Loucy (cell line): ENCODE measurements around the gene UBFD1.
"Not testable (repeated sequence)": the region's sequence is repeated elsewhere in the genome, so short reads cannot be mapped to it uniquely, and the experiment has no call there.

Experiments used
- H2AFZ ChIP-seq: fragments of 200-600 bp; sonication (generic); 2 replicates; pipeline ENCODE4 v1.6.0; 2016; ENCODE audit warnings: antibody characterized with exemption, mild to moderate bottlenecking, low read length, moderate library complexity
- H3F3A ChIP-seq: fragments of 200-600 bp; 2 replicates; pipeline ENCODE4 v1.6.0; 2016; ENCODE audit warnings: antibody characterized with exemption, low read depth, mild to moderate bottlenecking
- H3K27me3 ChIP-seq: fragments of 200-600 bp; sonication (generic); 2 replicates; pipeline ENCODE4 v1.6.1; 2014; ENCODE audit warnings: low read length, mild to moderate bottlenecking; ENCODE audit not compliant: insufficient read depth, poor library complexity, severe bottlenecking
- H3K36me3 ChIP-seq: fragments of 200-600 bp; sonication (generic); 2 replicates; pipeline ENCODE4 v1.6.1; 2016; ENCODE audit warnings: low read length; ENCODE audit not compliant: insufficient read depth
- H3K4me1 ChIP-seq: fragments of 200-600 bp; sonication (generic); 2 replicates; pipeline ENCODE4 v1.5.1; 2014; ENCODE audit warnings: low read length, mild to moderate bottlenecking; ENCODE audit not compliant: insufficient read depth, poor library complexity, severe bottlenecking
- H3K4me2 ChIP-seq: fragments of 200-600 bp; sonication (generic); 2 replicates; pipeline ENCODE4 v1.6.0; 2014; ENCODE audit warnings: antibody characterized with exemption, low read length, low read depth, mild to moderate bottlenecking; ENCODE audit not compliant: poor library complexity, severe bottlenecking
- H3K4me3 ChIP-seq: fragments of 200-600 bp; sonication (generic); 2 replicates; pipeline ENCODE4 v1.5.1; 2014; ENCODE audit warnings: low read length, mild to moderate bottlenecking, mixed read lengths; ENCODE audit not compliant: poor library complexity, severe bottlenecking
- H3K79me2 ChIP-seq: fragments of 200-600 bp; sonication (generic); 2 replicates; pipeline ENCODE4 v1.6.1; 2014; ENCODE audit warnings: low read length; ENCODE audit not compliant: insufficient read depth
- H3K9ac ChIP-seq: fragments of 200-600 bp; sonication (generic); 2 replicates; pipeline ENCODE4 v1.6.0; 2014; ENCODE audit warnings: mild to moderate bottlenecking, low read depth, low read length, moderate library complexity; ENCODE audit not compliant: poor library complexity, severe bottlenecking
- H3K9me2 ChIP-seq: fragments of 200-600 bp; sonication (generic); replicated peaks from 2 replicates; pipeline ENCODE4 v1.6.1; 2016; ENCODE audit warnings: low read depth, low read length, mixed read lengths
- H3K9me3 ChIP-seq: fragments of 200-600 bp; sonication (generic); 2 replicates; pipeline ENCODE4 v1.6.1; 2014; ENCODE audit warnings: mild to moderate bottlenecking, antibody characterized with exemption, low read length, low read depth; ENCODE audit not compliant: insufficient read depth
- H4K20me1 ChIP-seq: fragments of 200-600 bp; sonication (generic); 2 replicates; pipeline ENCODE4 v1.6.0; 2014; ENCODE audit warnings: antibody characterized with exemption, low read length, mild to moderate bottlenecking; ENCODE audit not compliant: insufficient read depth, poor library complexity, severe bottlenecking
- EZH2phosphoT487 ChIP-seq: fragments of 200-600 bp; IDR thresholded peaks from 2 replicates; pipeline ENCODE4 v1.6.1; 2018; ENCODE audit warnings: antibody characterized with exemption, mild to moderate bottlenecking, moderate library complexity, borderline replicate concordance
- TF ChIP-seq, protein P1 (sequence below): fragments of 200-600 bp; sonication (generic); conservative IDR thresholded peaks from 2 replicates; pipeline ENCODE4 v1.5.1; 2014; ENCODE audit warnings: mild to moderate bottlenecking, antibody characterized with exemption, low read length

UBFD1 gene

GRCh38 chr16:23579371-23579770, 21.8 kb downstream of the UBFD1 start:
- Histone ChIP-seq H3K27me3 (no peaks in the 10 kb centered on the region), H3K4me3 (no peak overlapping the region), H2AFZ (no peak overlapping the region), H3K4me2 (no peak overlapping the region), H3K9me2 (no peaks in the 10 kb centered on the region), H3F3A (no peaks in the 10 kb centered on the region), H3K4me1 (no peaks in the 10 kb centered on the region), H3K36me3 (peaks cover 34% of the 10 kb centered on the region), H4K20me1 (no peaks in the 10 kb centered on the region), H3K9ac (no peak overlapping the region), H3K9me3 (no peaks in the 10 kb centered on the region), H3K79me2 (no peaks in the 10 kb centered on the region)
- TF ChIP-seq EZH2phosphoT487 = no peak
- TF ChIP-seq, protein P1, sequence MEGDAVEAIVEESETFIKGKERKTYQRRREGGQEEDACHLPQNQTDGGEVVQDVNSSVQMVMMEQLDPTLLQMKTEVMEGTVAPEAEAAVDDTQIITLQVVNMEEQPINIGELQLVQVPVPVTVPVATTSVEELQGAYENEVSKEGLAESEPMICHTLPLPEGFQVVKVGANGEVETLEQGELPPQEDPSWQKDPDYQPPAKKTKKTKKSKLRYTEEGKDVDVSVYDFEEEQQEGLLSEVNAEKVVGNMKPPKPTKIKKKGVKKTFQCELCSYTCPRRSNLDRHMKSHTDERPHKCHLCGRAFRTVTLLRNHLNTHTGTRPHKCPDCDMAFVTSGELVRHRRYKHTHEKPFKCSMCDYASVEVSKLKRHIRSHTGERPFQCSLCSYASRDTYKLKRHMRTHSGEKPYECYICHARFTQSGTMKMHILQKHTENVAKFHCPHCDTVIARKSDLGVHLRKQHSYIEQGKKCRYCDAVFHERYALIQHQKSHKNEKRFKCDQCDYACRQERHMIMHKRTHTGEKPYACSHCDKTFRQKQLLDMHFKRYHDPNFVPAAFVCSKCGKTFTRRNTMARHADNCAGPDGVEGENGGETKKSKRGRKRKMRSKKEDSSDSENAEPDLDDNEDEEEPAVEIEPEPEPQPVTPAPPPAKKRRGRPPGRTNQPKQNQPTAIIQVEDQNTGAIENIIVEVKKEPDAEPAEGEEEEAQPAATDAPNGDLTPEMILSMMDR = no peak

- Histone ChIP-seq H3K36me3 (peaks cover 44% of the 10 kb centered on the region), H3K4me2 (no peak overlapping the region), H3K27me3 (no peaks in the 10 kb centered on the region), H3F3A (no peaks in the 10 kb centered on the region), H3K4me1 (no peaks in the 10 kb centered on the region), H4K20me1 (no peaks in the 10 kb centered on the region), H3K79me2 (no peaks in the 10 kb centered on the region), H3K9ac (no peak overlapping the region), H2AFZ (no peak overlapping the region), H3K9me3 (no peaks in the 10 kb centered on the region), H3K4me3 (no peak overlapping the region), H3K9me2 (no peaks in the 10 kb centered on the region)
- TF ChIP-seq EZH2phosphoT487 = no peak
- TF ChIP-seq, protein P1 = no peak
Measured at GRCh38 chr16:23580391-23580790, 22.9 kb downstream of the UBFD1 start.

DNA sequence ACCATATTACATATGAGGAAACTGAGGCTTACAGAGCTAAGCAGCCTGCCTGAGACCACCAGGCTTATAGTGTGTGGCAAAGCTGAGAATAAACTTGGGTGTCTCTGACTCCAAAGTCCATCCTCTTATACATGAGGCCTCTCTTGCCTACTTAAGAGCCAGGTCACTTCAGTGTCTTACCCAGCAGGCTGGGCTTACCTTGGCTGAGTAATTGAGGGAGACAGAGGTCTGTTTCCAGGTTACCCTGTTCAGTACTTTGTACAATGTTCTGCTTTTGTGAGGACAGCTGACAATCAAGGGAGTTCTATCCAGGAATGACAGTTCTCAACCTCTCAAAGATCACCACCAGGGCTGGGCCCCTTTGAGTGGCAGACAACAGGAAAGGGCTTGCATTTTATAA, 24.2 kb downstream of the UBFD1 start:
- TF ChIP-seq, protein P1 = no peak
- Histone ChIP-seq H3K9me2 (no peaks in the 10 kb centered on the region), H3K9me3 (no peaks in the 10 kb centered on the region), H3K9ac (no peak overlapping the region), H3K27me3 (no peaks in the 10 kb centered on the region), H3K4me1 (no peaks in the 10 kb centered on the region), H4K20me1 (no peaks in the 10 kb centered on the region), H3F3A (no peaks in the 10 kb centered on the region), H3K4me2 (no peak overlapping the region), H2AFZ (no peak overlapping the region), H3K36me3 (peaks cover 51% of the 10 kb centered on the region), H3K4me3 (no peak overlapping the region), H3K79me2 (no peaks in the 10 kb centered on the region)

DNA sequence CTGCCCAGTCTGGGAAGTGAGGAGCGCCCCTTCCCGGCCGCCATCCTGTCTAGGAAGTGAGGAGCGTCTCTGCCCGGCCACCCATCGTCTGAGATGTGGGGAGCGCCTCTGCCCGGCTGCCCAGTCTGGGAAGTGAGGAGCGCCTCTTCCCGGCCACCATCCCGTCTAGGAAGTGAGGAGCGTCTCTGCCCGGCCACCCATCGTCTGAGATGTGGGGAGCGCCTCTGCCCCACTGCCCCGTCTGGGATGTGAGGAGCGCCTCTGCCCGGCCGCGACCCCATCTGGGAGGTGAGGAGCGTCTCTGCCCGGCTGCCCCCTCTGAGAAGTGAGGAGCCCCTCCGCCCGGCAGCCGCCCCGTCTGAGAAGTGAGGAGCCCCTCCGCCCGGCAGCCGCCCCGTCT, 25.7 kb downstream of the UBFD1 start:
- peaks cover 62% of the 10 kb centered on the region for H3K36me3 ChIP-seq
- not testable (repeated sequence) for H3K9ac ChIP-seq, H3K9me3 ChIP-seq, H3K9me2 ChIP-seq, H3K79me2 ChIP-seq, H2AFZ ChIP-seq, H3K27me3 ChIP-seq, H3F3A ChIP-seq, H3K4me2 ChIP-seq, H3K4me3 ChIP-seq, H4K20me1 ChIP-seq, H3K4me1 ChIP-seq
